HG03565 (cell line): ENCODE data around the gene MS4A18.
"Not testable (repeated sequence)": the region's sequence is repeated elsewhere in the genome, so short reads cannot be mapped to it uniquely, and the experiment has no call there.

Source experiments
- ATAC-seq: cut with Tn5 transposase; IDR thresholded peaks from one replicate; pipeline ENCODE4 v1.9.1; 2021; ENCODE audit warnings: mild to moderate bottlenecking, moderate library complexity; ENCODE audit not compliant: unreplicated experiment

Gene MS4A18

DNA sequence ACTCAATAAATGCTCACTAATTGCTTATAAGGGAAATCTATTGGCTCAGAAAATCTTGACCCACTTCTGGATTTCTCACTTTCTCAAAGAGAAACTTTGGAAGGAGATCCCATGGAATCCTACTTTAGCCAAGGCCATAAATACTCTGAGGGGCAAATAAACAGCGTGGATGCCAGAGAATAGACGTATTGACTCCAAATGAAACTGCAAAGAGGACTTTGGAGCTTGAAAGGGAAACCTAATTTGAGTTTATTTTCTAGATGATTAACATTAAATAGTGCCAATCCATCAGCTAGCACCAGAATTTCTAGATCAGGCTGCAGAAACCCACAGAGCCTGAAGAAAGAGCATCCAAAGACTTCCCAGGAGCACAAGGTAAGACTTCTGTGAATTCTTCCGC is at the start of gene MS4A18:
Gene MS4A18, plus strand, starts transcription at position 301 of the 400 bp plus-strand sequence.
- ATAC-seq = no peak

DNA sequence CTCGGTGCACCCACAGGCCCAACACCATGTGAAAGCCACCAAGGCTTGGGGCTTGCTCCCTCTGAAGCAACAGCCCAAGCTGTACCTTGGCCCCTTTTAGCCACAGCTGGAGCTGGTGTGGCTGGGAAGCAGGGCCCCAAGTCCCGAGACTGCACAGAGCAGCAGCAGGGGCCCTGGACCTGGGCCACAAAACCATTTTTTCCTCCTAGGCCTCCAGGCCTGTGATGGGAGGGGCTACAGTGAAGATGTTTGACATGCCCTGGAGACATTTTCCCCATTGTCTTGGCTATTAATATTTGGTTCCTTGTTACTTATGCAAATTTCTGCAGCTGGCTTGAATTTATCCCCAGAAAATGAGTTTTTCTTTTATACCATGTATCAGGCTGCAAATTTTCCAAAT is 46.3 kb upstream of the MS4A18 start:
- not testable (repeated sequence) for ATAC-seq

DNA sequence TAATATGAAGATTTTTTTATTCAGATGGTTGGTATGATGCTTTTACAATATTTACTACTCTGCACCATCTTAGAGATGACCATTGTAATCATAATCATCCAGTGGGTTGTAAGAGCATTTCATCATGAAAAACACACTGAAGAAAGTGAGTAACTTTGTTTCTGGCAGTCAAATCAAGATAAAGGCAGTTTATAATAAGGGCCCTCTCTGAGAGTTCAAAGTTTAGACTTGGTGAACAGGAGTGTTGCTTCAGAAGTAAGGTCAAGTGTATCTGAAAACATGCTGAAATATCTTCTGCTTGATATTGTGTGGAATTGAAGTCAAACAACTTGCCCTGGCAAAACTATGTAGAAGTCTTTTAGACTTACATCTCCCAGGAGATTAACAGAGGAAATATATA is 44.6 kb upstream of the MS4A18 start:
- no peak for ATAC-seq

DNA sequence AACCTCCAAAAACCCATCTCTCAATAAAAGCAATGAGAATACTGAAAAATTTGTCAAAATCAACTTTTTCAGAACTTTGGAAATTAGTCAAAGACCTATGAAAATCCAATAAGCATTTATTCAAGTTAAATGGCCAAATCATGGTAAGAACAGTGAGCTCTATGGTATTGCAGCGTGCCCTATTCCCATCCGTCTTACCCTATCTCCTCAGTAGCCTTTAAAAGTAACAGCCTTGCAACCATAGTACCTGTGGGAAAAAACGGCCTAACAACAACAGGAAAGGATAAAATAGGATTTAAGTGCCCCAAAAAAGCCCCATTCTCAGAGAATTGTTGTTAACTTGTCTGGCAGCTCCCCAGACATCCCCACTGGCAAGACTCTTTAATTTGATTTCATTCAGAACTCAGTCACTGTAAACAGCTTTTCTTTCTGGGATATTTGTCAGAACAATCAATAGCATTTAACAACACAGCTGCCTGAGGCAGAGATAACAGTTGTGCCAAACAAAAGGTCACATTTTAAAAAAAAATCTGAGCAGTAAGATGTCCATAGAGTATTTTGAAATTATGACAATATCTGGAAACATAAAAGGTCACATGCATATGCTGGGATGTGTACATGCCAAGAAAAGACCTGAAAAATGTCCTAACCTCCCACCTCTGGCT is 43.9 kb upstream of the MS4A18 start:
- ATAC-seq = no peak

DNA sequence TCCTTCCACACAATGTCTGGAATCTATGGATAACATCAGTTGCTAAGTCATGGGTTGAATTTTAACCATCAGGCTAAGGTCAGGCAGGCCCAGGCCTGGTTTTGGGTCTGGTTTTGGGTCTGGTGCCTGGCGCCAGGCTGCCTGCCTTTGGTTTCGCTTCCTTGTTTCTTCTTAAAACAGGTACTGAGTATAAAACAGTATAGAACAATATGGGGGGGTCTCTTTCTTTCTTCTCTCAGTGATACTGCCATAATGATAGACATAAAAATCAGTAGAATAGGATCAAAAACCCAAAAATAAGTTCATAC is 40.0 kb upstream of the MS4A18 start:
- not testable (repeated sequence) for ATAC-seq

DNA sequence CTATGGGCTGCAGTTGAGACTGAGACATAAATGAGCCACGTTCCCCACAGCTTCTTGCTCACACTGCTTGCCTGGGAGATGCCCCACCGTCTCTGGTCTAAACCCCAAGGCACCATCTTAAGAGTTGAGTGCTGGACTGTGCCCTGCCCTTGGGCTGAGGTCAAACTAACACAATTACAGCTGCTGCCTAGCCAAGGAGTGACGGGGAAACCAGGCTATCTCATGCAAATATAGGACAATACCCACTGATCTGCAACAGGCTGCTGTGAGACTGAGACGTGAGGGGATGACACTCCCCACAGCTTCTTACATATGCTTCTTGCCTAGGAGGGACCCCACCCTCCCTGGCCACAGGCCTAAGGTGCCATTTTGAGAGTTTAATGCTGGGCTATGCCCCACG is 32.9 kb upstream of the MS4A18 start:
- no peak for ATAC-seq

DNA sequence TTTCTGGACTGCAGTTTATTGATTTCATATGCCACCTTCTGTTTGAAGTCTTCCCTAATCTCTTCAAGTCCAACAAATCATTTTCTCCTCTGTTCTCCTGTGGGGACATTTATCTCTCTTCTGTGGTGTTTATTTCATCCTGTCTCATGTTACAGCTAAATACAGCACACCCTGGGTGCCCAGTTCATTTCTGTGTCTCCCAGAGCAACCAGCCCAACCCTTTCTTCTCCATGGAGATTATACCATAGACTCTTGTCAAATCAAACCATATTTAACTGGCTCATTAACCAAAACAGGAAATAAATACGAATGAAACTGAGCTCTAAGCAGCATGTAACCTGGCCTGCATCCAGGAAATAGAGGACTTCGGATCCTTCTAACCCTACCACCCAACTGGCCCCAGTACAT is 25.2 kb upstream of the MS4A18 start, which contains the start of gene MS4A8:
Gene MS4A8, plus strand, starts transcription at position 329 of the 408 bp plus-strand sequence. CDS start 1,249 bp downstream, outside the sequence.
- ATAC-seq = no peak

DNA sequence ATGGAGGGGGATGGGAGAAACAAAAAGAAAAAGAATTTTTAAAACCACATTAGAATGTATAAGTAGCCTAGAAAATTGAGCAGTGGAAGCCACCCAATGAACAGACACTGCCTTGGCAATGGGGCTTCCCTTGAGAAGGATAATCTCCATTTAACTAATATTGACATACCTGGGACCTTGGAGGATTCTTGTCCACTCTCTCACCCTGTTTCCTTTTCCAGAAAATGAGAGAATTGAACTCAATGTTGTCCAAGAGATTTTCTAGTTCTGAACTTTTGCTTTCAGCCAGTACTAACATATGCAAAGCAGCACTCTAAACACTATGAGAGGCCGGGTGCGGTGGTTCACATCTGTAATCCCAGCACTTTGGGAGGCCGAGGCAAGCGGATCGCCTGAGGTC is 24.6 kb upstream of the MS4A18 start:
- no peak for ATAC-seq

DNA sequence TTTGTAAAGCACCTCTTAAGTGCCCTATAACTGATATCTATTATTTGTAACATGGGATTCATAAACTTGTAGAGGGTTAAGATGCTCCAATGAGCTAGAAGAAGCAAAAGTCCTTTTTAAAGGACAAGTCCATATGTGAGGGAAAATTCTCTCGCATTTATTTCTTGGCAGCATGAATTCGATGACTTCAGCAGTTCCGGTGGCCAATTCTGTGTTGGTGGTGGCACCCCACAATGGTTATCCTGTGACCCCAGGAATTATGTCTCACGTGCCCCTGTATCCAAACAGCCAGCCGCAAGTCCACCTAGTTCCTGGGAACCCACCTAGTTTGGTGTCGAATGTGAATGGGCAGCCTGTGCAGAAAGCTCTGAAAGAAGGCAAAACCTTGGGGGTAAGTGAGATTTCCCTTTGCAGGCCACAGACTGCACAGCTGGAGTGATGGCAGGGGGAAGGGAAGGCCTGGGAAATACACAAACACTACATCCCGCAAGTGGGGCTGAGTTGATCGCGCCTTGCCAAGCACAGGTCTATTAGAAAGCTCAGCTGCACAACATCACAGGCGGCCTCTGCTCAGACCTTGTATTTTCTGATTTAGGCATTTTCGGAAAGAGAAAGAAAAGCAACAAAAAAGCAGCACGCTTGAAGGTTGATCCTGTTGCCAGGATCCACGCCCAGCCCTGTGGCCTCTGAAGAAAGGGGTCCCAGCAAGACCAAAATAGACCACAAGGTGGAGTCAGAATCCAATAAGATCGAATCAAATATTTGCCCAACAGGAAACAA is 23.6 kb upstream of the MS4A18 start:
- ATAC-seq = no peak

DNA sequence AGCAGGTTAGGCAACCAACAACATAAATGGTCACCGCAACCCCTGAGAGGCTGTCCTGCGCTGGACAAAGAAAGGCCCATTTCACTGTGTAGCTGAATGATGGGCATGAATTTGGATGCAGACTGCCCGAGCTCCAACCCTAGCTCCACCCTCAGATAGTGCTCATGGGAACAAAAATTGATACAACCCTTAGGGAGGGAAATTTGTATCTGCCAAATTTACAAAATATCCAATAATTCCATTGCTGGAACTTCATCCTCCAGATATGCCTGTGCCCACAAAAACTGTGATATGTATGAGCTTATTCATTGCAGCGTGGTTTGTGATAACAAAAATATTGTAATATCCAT is 23.1 kb upstream of the MS4A18 start:
- no peak for ATAC-seq

DNA sequence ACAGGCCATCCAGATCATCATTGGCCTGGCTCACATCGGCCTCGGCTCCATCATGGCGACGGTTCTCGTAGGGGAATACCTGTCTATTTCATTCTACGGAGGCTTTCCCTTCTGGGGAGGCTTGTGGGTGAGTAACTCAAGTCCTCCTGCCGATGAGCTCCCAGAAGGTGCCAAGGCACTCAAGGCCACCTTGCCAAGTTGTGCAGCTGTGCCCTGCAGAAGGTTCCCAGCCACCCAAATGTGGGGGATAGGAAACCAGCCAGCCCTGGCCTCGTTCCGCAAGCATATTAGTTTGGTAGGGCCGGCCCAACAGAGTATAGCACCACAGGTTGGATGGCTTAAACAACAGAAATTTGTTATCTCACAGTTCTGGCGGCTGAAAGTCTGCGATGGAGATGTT is 21.1 kb upstream of the MS4A18 start:
- ATAC-seq = no peak

DNA sequence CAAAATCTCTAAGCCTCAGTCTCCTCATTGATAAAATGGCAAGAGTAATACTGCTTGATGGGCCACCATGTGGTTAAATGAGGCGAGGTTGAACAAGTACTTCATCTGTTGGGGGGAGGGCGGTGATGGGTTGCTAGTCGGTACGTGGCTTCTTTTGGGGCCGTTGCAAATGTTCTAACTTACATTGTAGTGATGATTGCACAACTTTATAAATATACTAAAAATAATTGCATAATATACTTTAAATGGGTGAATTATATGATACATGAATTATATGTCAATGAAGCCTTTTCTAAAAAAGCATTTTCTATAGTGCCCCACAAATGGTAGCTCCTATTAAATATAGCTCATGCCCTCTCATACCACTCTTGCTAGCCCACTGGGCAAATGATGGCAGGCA is 18.6 kb upstream of the MS4A18 start:
- ATAC-seq = no peak

DNA sequence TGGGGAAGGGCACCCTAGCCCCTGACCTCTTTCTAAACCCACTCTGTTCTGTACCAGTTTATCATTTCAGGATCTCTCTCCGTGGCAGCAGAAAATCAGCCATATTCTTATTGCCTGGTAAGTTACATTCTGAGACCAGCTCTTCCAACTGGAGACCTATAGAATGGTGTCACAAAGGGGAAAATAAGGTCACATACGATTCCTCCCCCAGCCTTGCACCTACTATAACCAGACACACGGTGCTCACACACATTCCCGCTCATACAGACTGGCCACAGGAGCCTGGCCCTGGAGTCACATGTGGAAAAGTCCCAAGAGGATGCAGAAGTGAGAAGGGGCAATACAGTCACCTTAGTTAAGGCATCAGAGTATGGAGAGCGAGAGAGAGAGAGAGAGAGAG is 17.6 kb upstream of the MS4A18 start:
- no peak for ATAC-seq

DNA sequence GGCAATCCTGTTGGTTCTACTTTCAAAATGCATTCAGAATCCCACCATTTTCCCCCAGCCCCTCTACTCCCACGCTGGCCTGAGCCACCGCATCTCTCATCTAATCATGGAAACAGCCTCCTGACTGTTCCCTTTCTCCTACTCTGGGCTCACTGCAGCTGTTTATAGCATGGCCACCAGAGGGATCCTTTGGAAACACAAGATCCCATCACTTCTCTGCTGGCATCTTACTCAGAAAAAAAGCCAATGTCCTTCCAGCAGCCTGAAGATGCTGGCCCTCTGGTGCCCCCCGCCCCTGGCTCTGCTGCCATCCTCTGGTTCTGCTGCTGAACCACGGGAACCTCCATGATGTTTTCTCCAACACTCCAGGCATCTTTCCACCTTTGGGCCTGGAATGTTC is 14.0 kb upstream of the MS4A18 start:
- ATAC-seq = no peak

DNA sequence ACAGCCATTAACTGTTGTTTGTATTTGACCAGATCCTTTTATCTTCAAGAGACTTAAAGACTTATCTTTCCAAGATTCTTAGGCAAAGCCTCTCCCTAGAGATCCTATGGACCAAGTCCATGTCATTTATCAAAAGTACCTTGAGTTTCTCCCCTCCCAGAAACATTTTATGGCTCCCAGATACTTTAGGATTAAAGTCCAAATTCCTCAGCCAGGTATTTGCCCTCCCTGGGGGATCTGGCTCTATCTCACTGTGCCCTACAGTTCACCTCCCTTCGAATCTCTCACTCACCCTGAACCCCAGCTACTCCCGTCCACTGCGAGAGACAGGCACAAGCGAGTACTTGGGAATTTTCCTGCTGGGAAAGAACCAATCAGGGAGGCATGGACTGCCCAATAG is 13.2 kb upstream of the MS4A18 start:
- ATAC-seq = no peak

DNA sequence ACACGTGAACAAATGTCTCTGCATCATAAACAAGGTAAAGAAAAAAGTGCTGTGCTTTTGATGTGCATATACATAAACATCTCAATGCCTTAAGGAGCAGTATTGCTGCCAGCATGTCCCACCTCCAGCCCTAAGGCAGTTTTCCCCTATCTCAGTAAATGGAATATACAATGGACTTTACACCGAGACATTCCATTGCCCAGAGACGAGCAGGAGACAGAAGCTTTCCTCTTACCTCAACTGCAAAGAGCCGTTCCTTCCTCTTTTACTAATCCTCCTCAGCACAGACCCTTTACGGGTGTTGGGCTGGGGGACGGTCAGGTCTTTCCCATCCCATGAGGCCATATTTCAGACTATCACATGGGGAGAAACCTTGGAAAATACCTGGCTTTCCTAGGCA is 11.1 kb upstream of the MS4A18 start:
- not testable (repeated sequence) for ATAC-seq

DNA sequence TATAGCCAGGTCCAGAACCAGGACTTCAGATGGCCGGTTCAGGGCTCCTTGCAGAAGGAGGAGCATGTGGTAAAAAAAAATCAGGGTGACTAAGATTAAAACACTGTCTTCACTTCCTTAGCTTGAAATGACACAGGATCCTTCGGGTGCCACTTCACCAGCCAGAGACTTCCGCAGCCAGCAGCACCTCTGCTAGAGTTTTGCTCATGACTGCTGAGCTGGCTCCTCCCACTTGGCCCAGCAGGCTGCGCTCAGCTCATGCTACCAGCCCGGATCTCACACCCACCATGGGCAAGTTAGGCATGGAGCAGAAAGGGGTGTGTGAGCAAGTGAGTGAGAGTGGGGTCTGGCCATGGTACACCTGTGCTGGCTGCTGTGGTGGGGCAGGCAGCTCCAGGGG is 6.6 kb upstream of the MS4A18 start:
- ATAC-seq = no peak

DNA sequence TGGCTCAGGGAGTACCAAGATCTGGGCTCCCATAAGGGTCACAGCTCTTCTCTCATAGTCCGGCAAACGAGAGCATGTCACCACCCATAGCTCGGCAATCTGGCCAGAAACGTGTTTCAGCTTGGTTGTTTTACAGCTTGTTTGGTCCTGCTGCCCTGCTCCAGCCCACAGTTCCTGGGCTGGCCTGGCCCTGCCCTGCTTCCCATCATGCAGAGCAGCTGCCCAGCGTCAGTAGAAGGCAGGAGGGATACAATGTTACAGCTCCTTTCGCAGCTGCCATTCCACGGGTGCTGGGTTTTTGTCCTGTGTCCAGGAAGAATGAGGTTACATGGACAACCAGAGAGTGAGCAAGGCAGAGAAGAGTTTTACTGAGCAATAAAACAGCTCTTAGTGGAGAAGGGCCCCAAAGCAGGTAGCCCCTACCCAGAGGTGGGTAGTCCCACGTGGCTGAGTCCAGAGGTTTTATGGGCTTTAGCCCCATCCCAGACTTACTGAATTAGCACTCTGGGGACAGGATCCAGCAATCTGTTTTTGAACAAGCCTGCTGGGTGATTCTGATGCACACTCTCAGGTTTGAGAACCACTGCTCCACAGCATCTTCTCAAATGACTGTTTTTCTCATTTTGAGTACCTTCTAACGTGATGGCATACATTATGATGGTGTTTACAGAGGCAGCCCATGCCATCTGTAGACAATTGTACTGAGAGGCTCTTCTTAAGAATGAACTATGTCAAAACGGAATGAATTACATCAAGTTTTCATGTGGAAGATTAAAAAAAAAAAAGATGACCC is 5.8 kb upstream of the MS4A18 start:
- ATAC-seq = no peak

DNA sequence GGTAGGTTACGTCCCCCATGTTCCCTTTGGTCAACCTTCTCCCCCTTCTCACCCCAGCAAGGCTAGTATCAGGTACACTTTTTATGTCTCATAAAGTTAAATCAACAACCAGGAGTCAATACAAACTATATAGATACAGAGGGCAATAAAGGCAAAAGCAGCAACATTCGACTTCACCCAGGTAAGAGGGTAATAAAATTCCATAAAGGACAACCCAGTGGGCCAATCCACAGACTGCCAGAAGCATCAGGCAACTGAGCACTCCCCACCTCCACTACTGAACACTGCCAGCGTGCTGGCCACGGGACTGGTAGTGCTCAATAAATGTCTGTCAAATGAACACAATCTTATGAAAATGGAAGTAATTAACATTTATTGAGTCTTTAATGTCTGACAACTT is 5.1 kb upstream of the MS4A18 start:
- no peak for ATAC-seq

DNA sequence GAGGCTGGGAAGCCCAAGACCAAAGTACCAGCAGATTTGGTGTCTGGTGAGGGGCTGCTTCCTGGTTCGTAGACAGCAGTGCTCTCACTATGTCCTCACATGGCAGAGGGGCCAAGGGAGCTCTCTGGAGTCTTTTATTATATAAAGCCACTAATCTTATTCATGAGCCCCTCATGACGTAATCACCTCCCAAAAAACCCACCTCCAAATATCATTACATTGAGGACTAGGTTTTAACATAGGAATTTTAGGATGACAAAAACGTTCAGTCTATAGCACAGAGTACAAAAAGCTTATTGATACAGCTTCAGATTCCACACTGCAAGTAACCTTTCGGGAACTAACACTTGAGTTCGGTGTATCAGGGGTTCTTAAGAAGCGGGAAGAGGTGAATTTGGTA is 4.1 kb upstream of the MS4A18 start:
- no peak for ATAC-seq

DNA sequence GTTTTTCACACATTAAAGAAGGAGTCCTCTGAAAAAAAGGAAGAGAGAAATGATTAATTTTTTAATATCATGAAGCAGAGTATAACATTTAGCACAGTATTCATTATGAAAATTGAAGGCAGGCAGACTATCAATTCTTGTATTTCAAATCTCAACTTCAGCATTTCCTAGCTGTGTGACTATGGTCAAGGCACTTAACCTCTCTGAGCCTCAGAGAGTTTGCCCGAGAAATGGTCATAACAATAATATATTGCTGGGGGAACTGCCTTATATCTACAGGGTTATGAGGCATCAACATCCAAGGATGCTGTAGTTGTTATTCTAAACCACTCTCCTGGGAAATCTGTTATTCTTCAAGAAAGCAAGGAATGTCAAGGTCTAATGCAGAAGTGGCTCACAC is 1.1 kb downstream of the MS4A18 start:
- ATAC-seq = no peak

DNA sequence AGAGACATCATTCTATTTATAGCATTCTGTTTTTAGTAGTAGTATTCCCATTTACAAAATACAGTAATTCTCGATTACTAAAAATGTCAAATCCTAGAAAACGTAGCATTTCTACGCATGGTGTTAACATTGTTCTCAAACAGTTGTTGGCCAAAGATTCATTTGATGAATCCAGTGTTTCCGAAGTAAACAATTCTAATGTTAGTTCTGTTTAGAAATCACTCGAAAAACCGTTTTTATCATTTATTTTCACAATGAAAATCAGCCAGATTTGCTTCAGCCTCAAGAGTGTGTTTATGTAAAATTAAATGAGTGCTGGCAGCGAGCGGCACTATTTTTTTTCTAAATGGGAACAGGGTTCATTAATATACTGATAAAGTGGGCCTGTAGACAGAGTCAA is 7.1 kb downstream of the MS4A18 start:
- ATAC-seq = no peak
